Astrocyte of the spinal cord (primary cell): ENCODE measurements around the gene OSM.
A peak's percentile ranks its signal among the peaks of the same experiment; 100 is the strongest.

Experiments used
- DNase-seq: peaks from one replicate; pipeline ENCODE4 v3.0.0; 2011; ENCODE audit warnings: low read depth, low spot score
- H3K4me3 ChIP-seq: 2 replicates; pipeline ENCODE4 v1.5.1; 2011; ENCODE audit warnings: low read depth, mild to moderate bottlenecking, low read length, moderate library complexity
- CTCF ChIP-seq: IDR thresholded peaks from 2 replicates; pipeline ENCODE4 v1.5.1; 2012; ENCODE audit warnings: low read depth, mild to moderate bottlenecking, low read length, inconsistent platforms
- in situ Hi-C: cut with HindIII; loops from 2 replicates; pipeline ENCODE4 v1.10.0; 2017; ENCODE audit warnings: low sequenced_read_pairs

Gene OSM

DNA sequence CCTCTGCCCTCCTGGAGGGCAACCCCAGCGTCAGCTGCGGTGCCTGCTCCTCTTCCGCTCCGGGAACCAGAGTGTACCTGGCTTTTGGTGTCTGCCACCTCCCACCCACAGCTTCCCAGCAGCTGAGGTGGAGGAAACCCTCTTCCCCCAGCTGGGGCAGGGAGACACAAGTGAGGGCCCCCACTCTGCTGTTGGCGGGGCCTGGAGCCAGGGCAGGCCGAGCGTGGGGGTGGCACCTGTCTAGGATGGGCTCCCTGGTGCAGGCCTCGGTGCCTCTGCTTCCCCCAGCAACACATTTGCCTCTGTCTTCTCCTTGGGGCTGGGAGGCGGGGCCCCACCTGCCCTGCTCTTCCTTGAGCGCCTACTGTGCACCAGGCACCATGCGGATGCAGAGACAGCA, 6.4 kb downstream of the OSM start:
- in situ Hi-C loops = no loop called here
- TF ChIP-seq CTCF = no peak

GRCh38 chr22:30254314-30254713, 12.3 kb downstream of the OSM start:
- in situ Hi-C loops = no loop called here
- no peak for DNase-seq
- no peak for TF ChIP-seq CTCF
- no peak overlapping the region for H3K4me3 ChIP-seq

More for the DNA sequence above, 6.4 kb downstream of the OSM start:
- H3K4me3 ChIP-seq = no peak overlapping the region
- no peak for DNase-seq

DNA sequence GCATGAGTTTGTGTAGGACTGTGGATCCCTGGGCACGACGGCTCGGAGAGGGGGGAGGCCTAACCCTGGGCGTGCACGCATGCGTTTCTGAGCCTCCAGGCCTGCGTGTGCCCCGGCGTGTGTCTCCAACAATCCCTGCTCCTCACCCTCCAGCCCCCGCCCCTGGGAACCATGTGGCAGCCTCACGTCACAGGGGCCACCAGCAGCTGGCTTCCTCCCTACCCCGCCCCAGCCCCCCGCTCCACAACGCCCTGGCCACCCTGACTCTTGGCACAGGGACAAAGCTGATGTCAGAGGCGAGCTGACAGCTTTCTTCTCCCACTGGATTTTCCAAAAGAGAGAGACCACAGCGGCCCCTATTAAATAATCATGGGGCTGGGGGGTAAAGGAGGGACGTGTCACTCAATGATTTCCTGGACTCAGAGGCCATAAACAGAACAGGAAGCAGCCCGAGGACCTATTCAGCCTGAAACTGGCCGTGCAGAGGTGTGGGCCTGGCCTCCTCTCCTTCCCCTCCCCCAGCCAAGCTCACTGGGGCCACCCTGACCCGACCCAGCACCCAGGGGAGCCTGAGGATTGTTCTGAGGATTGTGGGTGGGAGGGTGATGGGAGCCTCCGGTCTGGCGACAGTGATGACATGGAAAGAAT, 13.3 kb downstream of the OSM start:
- TF ChIP-seq CTCF = no peak
- in situ Hi-C loops = no loop called here
- H3K4me3 ChIP-seq = no peak overlapping the region
- DNase-seq = peak; percentile 66

- TF ChIP-seq CTCF = no peak
- no peak for DNase-seq
- H3K4me3 ChIP-seq = no peak overlapping the region
- in situ Hi-C loops = no loop called here
Measured at GRCh38 chr22:30252411-30253204, 14.0 kb downstream of the OSM start.

DNA sequence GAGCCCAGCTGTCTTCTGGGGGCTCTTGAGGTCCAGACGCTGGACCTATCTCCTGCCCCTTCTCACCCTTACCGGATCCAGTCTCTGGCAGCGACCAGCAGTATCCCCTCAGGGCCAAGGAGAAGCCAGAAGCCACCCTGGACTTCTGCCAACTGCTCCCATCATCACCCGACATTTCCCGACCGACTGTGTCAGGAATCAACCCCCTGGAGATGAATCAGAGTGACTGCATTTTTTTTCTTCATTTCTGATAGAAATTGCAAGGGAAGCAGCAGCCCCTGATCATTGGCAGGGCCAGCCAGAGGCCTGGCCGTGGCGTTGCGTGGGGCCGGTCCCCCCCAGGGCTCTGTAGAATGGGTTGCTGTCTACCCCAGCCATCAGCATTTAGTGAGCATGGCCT, 14.9 kb downstream of the OSM start:
- in situ Hi-C loops = no loop called here
- peak; percentile 55 for DNase-seq
- TF ChIP-seq CTCF = no peak
- H3K4me3 ChIP-seq = no peak overlapping the region

DNA sequence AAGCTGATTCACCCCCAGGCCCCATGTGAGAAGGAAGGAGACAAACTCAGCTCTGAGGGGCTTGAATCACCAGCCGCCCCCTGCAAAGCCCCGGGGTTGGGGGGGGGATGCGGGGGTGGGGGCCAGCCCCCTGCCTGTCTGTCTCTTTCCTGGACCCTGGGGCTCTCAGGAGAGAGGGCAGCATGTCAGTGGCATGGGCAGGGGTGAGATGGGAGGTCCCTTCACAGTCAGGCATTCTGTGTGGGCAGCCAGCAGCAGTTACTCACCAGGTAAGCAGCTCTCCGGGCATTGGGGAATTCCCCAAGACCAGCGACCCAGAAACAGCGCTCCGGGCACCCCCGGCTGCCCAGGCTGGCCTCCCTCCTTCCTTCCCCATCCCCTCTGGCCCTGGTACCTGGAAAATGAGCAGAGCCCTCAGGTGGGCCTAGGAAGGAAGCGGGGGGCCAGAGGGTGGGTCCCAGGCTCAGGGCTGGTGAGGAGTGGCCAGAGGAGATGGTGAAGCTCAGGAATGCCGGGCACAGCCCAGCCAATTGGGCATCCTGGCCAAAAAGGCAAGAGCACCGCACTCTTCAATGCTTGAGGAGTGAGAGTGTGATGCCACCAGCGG, 15.9 kb downstream of the OSM start:
- in situ Hi-C loops = no loop called here

More for the DNA sequence above, 15.9 kb downstream of the OSM start:
- DNase-seq = peak; percentile 53
- no peak overlapping the region for H3K4me3 ChIP-seq
- TF ChIP-seq CTCF = no peak
